A673 (cell line): ENCODE results near the gene LY86. TPM values are rescaled to one million over a fixed set of nuclear protein-coding genes. Genes with fewer than 3 reads are reported as not detected.

Source experiments
- BruUV-seq: library from RNA; stranded (reverse); fragments of 400-500 nt; replicated peaks from 2 replicates; lab custom pipeline; 2021; lab: Mats Ljungman, UMichigan
- CTCF ChIA-PET: fragments of 300-600 bp; sonication (Branson Sonifier 250); formaldehyde crosslinking; loops from one replicate; lab custom pipeline; 2022; ENCODE audit warnings: antibody characterized with exemption; lab: Charles Lee
- POLR2A ChIA-PET: fragments of 300-600 bp; sonication (Branson Sonifier 250); formaldehyde crosslinking; loops from one replicate; lab custom pipeline; 2022; ENCODE audit warnings: antibody characterized with exemption; ENCODE audit not compliant: low non-redundant PET; lab: Charles Lee
- DNase-seq: peaks from one replicate; pipeline ENCODE4 v3.0.0-alpha.2; 2015; ENCODE audit warnings: low spot score
- H3K27ac ChIP-seq: fragments of 200-600 bp; sonication (generic); 2 replicates; pipeline ENCODE4 v1.5.1; 2016; ENCODE audit warnings: mixed run types, low read depth, mild to moderate bottlenecking, mixed read lengths, antibody characterized with exemption, low read length; ENCODE audit not compliant: poor library complexity, severe bottlenecking
- H3K27me3 ChIP-seq: fragments of 200-600 bp; sonication (generic); replicated peaks from 2 replicates; pipeline ENCODE4 v1.6.1; 2017; ENCODE audit warnings: mixed run types, low read depth, mild to moderate bottlenecking, mixed read lengths, antibody characterized with exemption, low read length; ENCODE audit not compliant: insufficient read depth, poor library complexity
- H3K36me3 ChIP-seq: fragments of 200-600 bp; sonication (generic); 2 replicates; pipeline ENCODE4 v1.6.1; 2016; ENCODE audit warnings: mixed run types, mild to moderate bottlenecking, mixed read lengths, antibody characterized with exemption, low read length; ENCODE audit not compliant: insufficient read depth, poor library complexity, severe bottlenecking
- H3K4me1 ChIP-seq: fragments of 200-600 bp; sonication (generic); 2 replicates; pipeline ENCODE4 v1.6.1; 2017; ENCODE audit warnings: mixed run types, mild to moderate bottlenecking, mixed read lengths, antibody characterized with exemption, low read length; ENCODE audit not compliant: insufficient read depth, poor library complexity, severe bottlenecking
- H3K4me3 ChIP-seq: fragments of 200-600 bp; sonication (generic); 2 replicates; pipeline ENCODE4 v1.5.1; 2016; ENCODE audit warnings: low read depth, mixed run types, mild to moderate bottlenecking, mixed read lengths, low read length; ENCODE audit not compliant: poor library complexity, severe bottlenecking
- H3K9me3 ChIP-seq: fragments of 200-600 bp; sonication (generic); 2 replicates; pipeline ENCODE4 v1.6.1; 2016; ENCODE audit warnings: mixed run types, low read depth, mild to moderate bottlenecking, mixed read lengths, antibody characterized with exemption, low read length; ENCODE audit not compliant: poor library complexity, severe bottlenecking
- CTCF ChIP-seq: fragments of 300-800, 200-600 bp; sonication (generic); conservative IDR thresholded peaks from 2 replicates; pipeline ENCODE4 v1.5.1; 2017; ENCODE audit warnings: low read depth, mild to moderate bottlenecking, antibody characterized with exemption, low read length, moderate library complexity, mixed read lengths
- EZH2 ChIP-seq: fragments of 200-600 bp; sonication (generic); IDR thresholded peaks from 2 replicates; pipeline ENCODE4 v1.6.1; 2017; ENCODE audit warnings: borderline replicate concordance, low read depth, mild to moderate bottlenecking, mixed read lengths, antibody characterized with exemption, low read length; ENCODE audit not compliant: poor library complexity, severe bottlenecking
- intact Hi-C: fragments of 100-400 bp; cut with micrococcal nuclease; formaldehyde crosslinking; loops from one replicate; pipeline ENCODE4 v1.10.0; 2022; ENCODE audit not compliant: unreplicated experiment
- total RNA-seq: library from RNA; stranded (reverse); gene quantifications from 2 replicates; pipeline ENCODE4 v1.2.3, GENCODE V29; 2021

Gene LY86
- total RNA-seq, 1 experiment from 2014 or later: not detected

- TF ChIP-seq CTCF: no peak
- no peak for TF ChIP-seq EZH2
- no peaks in the 10 kb centered on the region for H3K27me3 ChIP-seq
- ChIA-PET POLR2A (no interaction called here), CTCF (no interaction called here)
- H3K36me3 ChIP-seq: no peaks in the 10 kb centered on the region
- no peaks in the 10 kb centered on the region for H3K9me3 ChIP-seq
- no TSS peak for BruUV-seq
- DNase-seq: no peak
- no peak overlapping the region for H3K4me3 ChIP-seq
- H3K27ac ChIP-seq: no peak overlapping the region
- H3K4me1 ChIP-seq: peaks cover 25% of the 10 kb centered on the region
- intact Hi-C loops: no loop called here
These were observed 96.9 kb downstream of the LY86 start for GRCh38 chr6:6685249-6686040.

DNA sequence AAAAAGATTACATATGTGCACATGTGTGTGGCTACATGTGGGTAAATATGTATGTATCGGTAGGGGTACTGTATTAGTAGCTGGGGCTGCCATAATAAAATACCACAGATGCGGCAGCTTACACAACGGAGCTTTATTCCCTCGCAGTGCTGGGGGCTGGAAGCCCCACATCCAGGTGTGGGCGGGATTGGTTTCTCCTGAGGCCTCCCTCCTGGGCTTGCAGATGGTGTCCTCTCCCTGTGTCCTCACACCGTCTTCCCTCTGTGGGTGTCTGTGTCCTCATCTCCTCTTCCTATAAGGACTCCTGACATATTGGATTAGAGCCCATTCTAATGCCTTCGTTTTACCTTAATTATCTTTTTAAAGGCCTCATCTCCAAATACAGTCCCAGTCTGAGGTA lies 97.7 kb downstream of the LY86 start:
- no peaks in the 10 kb centered on the region for H3K9me3 ChIP-seq
- intact Hi-C loops: no loop called here
- H3K36me3 ChIP-seq: no peaks in the 10 kb centered on the region
- CTCF ChIA-PET: no interaction called here
- H3K4me3 ChIP-seq: no peak overlapping the region
- BruUV-seq: no TSS peak
- POLR2A ChIA-PET: no interaction called here
- no peaks in the 10 kb centered on the region for H3K27me3 ChIP-seq
- TF ChIP-seq EZH2: no peak
- TF ChIP-seq CTCF: no peak
- no peak overlapping the region for H3K27ac ChIP-seq
- H3K4me1 ChIP-seq: peaks cover 18% of the 10 kb centered on the region
- DNase-seq: no peak

- H3K9me3 ChIP-seq: no peaks in the 10 kb centered on the region
- H3K4me1 ChIP-seq: peaks cover 14% of the 10 kb centered on the region
- ChIA-PET CTCF (interaction anchor here (0.6 kb wide), 1 partner anchor 10 kb away, joined by 3 read pairs; no protein-coding TSS in a partner anchor), POLR2A (no interaction called here)
- no peak overlapping the region for H3K4me3 ChIP-seq
- H3K27me3 ChIP-seq: no peaks in the 10 kb centered on the region
- BruUV-seq: no TSS peak
- H3K27ac ChIP-seq: peak overlapping the region; percentile 10
- H3K36me3 ChIP-seq: no peaks in the 10 kb centered on the region
- intact Hi-C loops: no loop called here
- peak; percentile 83 for DNase-seq
- TF ChIP-seq CTCF (no peak), EZH2 (no peak)
These were observed 98.5 kb downstream of the LY86 start for GRCh38 chr6:6686748-6687601.
